ENCODE data around the gene RPL36A.

RPL36A gene

DNA sequence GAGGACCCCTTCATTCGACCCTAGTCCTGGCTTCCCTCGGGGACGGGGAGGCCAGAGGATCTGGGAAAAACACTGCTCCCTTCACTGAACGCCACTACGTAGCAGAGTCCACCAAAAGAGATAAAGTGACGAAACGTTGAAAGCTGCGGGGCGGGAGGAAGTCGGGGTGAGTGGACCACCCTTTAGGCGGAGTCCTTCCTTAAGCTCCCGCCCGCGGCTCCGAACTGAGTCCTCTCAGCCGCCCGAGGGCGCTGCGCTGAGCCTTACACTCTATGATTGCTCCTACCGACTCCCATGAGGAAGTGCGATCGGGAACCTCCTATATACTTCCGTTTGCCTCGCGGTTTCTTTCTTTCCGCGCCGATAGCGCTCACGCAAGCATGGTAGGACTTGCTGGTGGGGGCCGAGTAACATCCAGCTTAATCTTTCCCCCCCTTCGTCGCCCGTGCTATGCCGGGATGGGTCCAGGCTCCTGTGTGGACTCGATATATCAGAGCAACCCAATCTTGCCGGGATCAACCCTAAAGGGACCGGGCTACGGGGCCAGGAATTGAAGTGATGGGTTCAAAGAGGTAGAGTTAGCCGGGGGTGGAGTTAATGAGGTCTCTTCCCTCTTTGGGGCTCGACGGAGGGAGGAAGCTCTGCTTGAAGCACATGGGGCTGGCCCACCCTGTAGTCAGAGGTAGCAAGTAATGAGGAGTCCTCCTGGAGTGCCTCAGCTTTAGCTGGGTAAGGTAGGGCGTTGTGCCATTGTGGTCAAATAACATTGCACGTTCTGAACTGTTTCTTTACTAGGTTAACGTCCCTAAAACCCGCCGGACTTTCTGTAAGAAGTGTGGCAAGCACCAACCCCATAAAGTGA is at the start of gene RPL36A:
TSS of gene RPL36A (plus strand) at position 348 of the 862 bp plus-strand sequence. CDS start at position 381, 33 bp downstream.
- Histone ChIP-seq H3K9ac (ENCODE audit: low read depth, low read length) (peak within 1 kb of the TSS; percentile 100), H3K36me3 (ENCODE audit: insufficient read depth, low read depth, low read length) (peaks cover 45% of the 10 kb centered on the region), H3K27ac (ENCODE audit: low read length) (peak within 1 kb of the TSS; percentile 61), H3K4me3 (ENCODE audit: low read length) (peak within 1 kb of the TSS; percentile 96), H3K27me3 (ENCODE audit: insufficient read depth, low read length) (no peaks in the 10 kb centered on the region), H3K4me1 (ENCODE audit: insufficient read depth, low read length) (no peaks in the 10 kb centered on the region; the same call in 1 of the 2 replicates), H3K9me3 (ENCODE audit: insufficient read depth, low read depth, low read length) (no peaks in the 10 kb centered on the region)

DNA sequence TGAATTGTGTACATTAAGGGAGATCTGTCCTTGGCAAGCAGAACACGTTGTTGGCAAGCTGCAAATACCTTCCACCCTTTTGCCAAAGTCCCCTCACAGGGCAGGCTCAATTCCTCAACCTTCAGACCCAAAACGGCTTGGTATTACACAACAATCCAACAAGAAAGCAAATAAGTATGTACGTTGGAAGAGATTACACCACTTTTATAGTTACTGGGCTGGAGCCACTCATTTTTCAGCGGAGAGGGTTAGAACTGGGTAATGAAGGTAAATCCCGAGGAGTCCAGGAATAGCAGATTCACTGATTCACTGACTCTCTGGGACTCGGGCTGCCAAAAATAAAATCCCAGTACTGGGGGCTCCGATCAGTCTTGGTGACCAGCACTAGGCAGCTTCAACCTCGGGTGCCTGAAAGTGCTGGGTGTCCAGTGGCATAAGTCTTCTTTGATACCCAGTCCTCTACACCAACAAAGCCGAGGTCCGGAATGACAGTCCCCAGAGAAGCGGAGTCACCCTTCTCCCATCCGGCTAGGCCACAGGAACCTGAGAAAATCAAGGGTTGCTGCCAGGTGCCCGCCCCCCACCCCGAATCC is 42.9 kb upstream of the RPL36A start:
- peak overlapping the region; percentile 56 for H3K27ac ChIP-seq (ENCODE audit: low read length)
- H3K9ac ChIP-seq (ENCODE audit: low read depth, low read length), result peak overlapping the region; percentile 92
- H3K4me3 ChIP-seq (ENCODE audit: low read length), result peak overlapping the region; percentile 97
- no peaks in the 10 kb centered on the region for H3K27me3 ChIP-seq (ENCODE audit: insufficient read depth, low read length)
- H3K9me3 ChIP-seq (ENCODE audit: insufficient read depth, low read depth, low read length), result no peaks in the 10 kb centered on the region
- peaks cover 4% of the 10 kb centered on the region; the same call in 1 of the 2 replicates for H3K4me1 ChIP-seq (ENCODE audit: insufficient read depth, low read length)
- peaks cover 20% of the 10 kb centered on the region for H3K36me3 ChIP-seq (ENCODE audit: insufficient read depth, low read depth, low read length)

DNA sequence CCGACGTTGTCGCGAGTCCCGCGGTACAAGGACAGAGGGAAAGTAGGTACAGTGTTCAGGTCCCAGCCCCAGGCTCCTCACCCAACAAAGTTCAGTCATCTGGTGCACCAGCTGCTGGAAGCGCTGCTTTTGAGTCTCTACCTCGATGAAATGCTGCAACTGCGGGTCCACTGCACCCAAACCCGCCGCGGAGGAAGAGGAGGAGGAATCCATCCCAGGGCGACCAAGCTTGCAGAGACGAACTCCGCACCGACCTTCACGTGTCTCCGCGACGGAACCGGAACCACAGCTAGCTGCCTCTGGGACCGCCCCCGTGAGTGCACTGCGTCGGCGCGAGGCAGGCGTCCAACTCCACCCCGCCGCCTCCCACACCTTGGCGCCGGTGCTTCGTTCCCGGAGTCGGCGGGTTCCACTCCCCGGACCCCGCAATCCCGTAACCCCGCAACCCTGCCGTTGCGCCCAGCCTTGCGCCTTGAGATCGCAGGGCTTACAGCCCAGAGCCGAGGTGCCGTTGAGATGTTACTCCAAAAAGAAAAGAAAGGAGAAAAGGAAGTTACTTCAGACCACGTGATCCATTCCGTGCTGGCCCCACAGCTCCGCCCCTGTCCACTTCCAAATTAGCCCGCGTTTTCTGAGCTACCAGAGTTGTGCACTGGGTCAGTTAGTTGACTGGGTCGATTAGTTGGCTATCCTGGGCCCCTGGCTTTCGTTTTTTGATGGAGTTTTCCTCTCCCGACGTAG is 42.2 kb upstream of the RPL36A start, which contains the start of gene TIMM8A:
TSS of gene TIMM8A (minus strand) at position 291 of the 741 bp plus-strand sequence. CDS start at position 213, 78 bp downstream.
- Histone ChIP-seq H3K4me3 (ENCODE audit: low read length) (peak within 1 kb of the TSS; percentile 97), H3K27ac (ENCODE audit: low read length) (peak within 1 kb of the TSS; percentile 91), H3K9ac (ENCODE audit: low read depth, low read length) (peak within 1 kb of the TSS; percentile 92), H3K27me3 (ENCODE audit: insufficient read depth, low read length) (no peaks in the 10 kb centered on the region), H3K4me1 (ENCODE audit: insufficient read depth, low read length) (peaks cover 4% of the 10 kb centered on the region; the same call in 1 of the 2 replicates), H3K9me3 (ENCODE audit: insufficient read depth, low read depth, low read length) (no peaks in the 10 kb centered on the region), H3K36me3 (ENCODE audit: insufficient read depth, low read depth, low read length) (peaks cover 20% of the 10 kb centered on the region)

DNA sequence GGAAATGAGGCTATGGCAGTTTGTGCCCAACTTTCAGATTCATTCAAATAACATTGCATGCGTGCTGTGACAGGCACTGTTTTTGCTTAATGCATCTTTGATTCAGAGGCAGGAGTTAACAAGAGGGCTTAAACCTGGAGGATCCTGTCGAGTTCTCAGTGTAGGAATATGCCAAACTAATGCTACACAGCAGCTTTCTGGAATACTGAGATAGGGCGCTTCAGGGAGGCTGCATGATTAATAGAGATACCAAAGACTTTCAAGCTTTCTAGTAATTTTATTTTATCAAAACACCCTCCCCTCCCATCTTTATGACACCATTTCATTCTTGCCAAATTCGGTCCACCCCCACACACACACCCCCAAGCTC is 41.6 kb upstream of the RPL36A start:
- H3K27ac ChIP-seq (ENCODE audit: low read length), result peak overlapping the region; percentile 91
- H3K9ac ChIP-seq (ENCODE audit: low read depth, low read length), result peak overlapping the region; percentile 92
- H3K27me3 ChIP-seq (ENCODE audit: insufficient read depth, low read length), result no peaks in the 10 kb centered on the region
- H3K9me3 ChIP-seq (ENCODE audit: insufficient read depth, low read depth, low read length), result no peaks in the 10 kb centered on the region
- H3K4me3 ChIP-seq (ENCODE audit: low read length), result peak overlapping the region; percentile 97
- peaks cover 18% of the 10 kb centered on the region for H3K36me3 ChIP-seq (ENCODE audit: insufficient read depth, low read depth, low read length)
- H3K4me1 ChIP-seq (ENCODE audit: insufficient read depth, low read length), result peaks cover 4% of the 10 kb centered on the region; the same call in 1 of the 2 replicates

DNA sequence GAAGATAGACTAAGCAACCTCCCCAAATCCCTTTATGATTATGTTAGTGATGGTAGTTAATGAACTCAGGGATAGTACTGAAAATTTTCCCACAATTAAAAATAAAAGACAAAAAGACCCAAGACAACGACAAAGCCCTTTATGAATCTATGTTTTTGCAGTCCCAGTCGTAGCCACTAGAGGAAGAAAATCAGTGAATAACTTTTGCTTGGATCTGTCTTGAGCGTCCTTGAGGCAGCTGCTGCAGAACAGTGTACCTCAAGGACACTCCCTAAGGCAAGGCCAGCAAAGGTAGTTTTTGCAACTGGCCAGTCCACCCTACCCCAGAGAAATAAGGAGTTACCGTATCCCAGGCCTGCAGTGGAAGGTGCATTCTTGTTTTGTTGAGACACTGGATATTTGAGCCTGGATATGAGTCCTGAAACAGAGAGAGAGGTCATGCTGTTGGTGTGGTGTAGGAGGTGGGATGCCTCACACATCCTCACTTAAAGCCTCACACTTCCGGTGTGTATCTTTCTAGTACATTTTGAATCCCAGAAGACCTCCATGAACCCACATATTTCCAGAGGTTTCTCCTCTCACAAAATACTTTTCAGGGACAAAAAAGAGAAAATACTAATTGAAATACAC is 33.5 kb upstream of the RPL36A start:
- no peaks in the 10 kb centered on the region for H3K36me3 ChIP-seq (ENCODE audit: insufficient read depth, low read depth, low read length)
- no peaks in the 10 kb centered on the region for H3K4me1 ChIP-seq (ENCODE audit: insufficient read depth, low read length)
- no peak overlapping the region for H3K9ac ChIP-seq (ENCODE audit: low read depth, low read length)
- H3K27ac ChIP-seq (ENCODE audit: low read length), result no peak overlapping the region
- H3K9me3 ChIP-seq (ENCODE audit: insufficient read depth, low read depth, low read length), result no peaks in the 10 kb centered on the region
- H3K4me3 ChIP-seq (ENCODE audit: low read length), result no peak overlapping the region
- H3K27me3 ChIP-seq (ENCODE audit: insufficient read depth, low read length), result no peaks in the 10 kb centered on the region

DNA sequence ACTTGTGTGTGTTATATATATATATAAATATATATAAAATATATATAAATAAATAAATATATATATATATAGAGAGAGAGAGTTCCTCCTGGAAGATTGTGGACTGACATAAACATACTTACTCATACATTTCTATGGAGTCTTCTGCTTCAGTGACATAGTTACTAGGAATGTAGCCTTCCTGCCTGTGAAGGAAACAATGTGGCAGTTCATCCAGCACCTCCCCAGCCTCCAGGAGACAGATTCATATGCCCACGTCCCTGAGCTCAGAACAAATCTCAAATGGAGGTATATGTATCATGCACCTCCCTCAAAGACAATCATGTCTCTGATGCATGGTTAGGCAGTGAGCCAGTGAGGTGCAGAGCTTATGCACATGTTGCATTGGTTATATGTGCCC is 30.8 kb upstream of the RPL36A start:
- no peak overlapping the region for H3K27ac ChIP-seq (ENCODE audit: low read length)
- no peaks in the 10 kb centered on the region for H3K9me3 ChIP-seq (ENCODE audit: insufficient read depth, low read depth, low read length)
- no peaks in the 10 kb centered on the region for H3K36me3 ChIP-seq (ENCODE audit: insufficient read depth, low read depth, low read length)
- no peak overlapping the region for H3K4me3 ChIP-seq (ENCODE audit: low read length)
- no peaks in the 10 kb centered on the region for H3K4me1 ChIP-seq (ENCODE audit: insufficient read depth, low read length)
- H3K9ac ChIP-seq (ENCODE audit: low read depth, low read length), result no peak overlapping the region
- H3K27me3 ChIP-seq (ENCODE audit: insufficient read depth, low read length), result no peaks in the 10 kb centered on the region

DNA sequence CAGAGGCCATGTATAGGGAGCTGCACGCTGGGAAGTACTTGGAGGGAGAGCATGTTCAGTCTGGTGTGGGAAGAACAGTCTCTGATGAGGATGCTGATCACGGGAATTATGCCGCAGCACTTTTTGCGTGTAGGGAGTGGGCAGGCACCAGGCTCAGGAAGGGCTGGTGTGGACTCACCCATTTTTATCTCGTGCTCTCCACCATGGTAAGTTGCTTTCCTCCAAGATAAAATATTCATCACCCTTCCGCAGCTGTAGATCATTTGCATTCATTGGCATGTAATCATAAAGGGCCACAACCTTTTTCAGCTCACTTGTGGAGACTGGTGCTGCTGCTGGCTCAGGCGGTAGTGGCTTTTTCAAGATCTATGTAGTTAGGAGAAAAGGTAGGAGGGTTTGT is 30.4 kb upstream of the RPL36A start:
- H3K9ac ChIP-seq (ENCODE audit: low read depth, low read length), result no peak overlapping the region
- no peak overlapping the region for H3K4me3 ChIP-seq (ENCODE audit: low read length)
- H3K27me3 ChIP-seq (ENCODE audit: insufficient read depth, low read length), result no peaks in the 10 kb centered on the region
- H3K36me3 ChIP-seq (ENCODE audit: insufficient read depth, low read depth, low read length), result no peaks in the 10 kb centered on the region
- no peak overlapping the region for H3K27ac ChIP-seq (ENCODE audit: low read length)
- no peaks in the 10 kb centered on the region for H3K9me3 ChIP-seq (ENCODE audit: insufficient read depth, low read depth, low read length)
- H3K4me1 ChIP-seq (ENCODE audit: insufficient read depth, low read length), result no peaks in the 10 kb centered on the region

DNA sequence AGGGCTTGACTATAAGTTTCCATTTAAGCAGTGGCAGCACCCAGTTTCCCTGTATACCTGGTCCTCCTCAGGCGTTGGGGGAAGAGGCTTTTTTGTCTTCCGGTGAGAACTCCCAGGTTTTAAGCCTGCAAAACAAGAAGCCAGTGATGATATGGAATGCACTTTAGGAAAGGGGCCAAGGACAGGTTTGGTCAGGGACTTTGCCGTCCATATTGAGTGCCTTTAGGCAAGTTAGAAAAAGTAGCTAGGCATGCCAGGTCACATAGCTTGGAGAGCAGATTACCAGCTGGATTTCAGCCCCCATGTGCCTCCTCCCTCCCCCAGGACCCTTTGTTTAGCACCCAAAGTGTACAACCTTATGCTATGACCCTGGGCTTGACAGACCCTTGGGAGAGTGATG is 28.7 kb upstream of the RPL36A start:
- Histone ChIP-seq H3K4me3 (ENCODE audit: low read length) (no peak overlapping the region), H3K27me3 (ENCODE audit: insufficient read depth, low read length) (no peaks in the 10 kb centered on the region), H3K4me1 (ENCODE audit: insufficient read depth, low read length) (no peaks in the 10 kb centered on the region), H3K9ac (ENCODE audit: low read depth, low read length) (no peak overlapping the region), H3K9me3 (ENCODE audit: insufficient read depth, low read depth, low read length) (no peaks in the 10 kb centered on the region), H3K27ac (ENCODE audit: low read length) (no peak overlapping the region), H3K36me3 (ENCODE audit: insufficient read depth, low read depth, low read length) (no peaks in the 10 kb centered on the region)

DNA sequence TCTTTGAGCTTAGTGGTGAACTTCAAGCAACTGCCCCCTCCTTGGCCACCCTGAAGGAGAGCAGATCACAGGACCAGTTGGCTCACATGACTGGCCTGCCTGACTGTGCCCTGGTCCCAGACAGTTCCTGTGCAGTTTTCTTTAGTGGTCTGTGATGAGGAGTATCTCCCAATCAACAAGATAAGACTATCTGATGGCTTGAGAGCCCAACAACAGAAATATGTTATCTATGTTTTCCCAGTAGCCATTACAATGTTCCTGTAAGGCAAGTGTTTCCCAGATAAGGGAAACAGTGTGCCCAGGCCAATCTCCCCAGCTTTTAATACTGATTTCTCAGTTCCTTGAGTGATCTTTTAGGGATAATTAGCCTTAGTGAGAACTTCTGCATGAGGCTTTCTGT is 28.1 kb upstream of the RPL36A start:
- Histone ChIP-seq H3K9me3 (ENCODE audit: insufficient read depth, low read depth, low read length) (no peaks in the 10 kb centered on the region), H3K27ac (ENCODE audit: low read length) (no peak overlapping the region), H3K4me3 (ENCODE audit: low read length) (no peak overlapping the region), H3K9ac (ENCODE audit: low read depth, low read length) (no peak overlapping the region), H3K36me3 (ENCODE audit: insufficient read depth, low read depth, low read length) (no peaks in the 10 kb centered on the region), H3K27me3 (ENCODE audit: insufficient read depth, low read length) (no peaks in the 10 kb centered on the region), H3K4me1 (ENCODE audit: insufficient read depth, low read length) (no peaks in the 10 kb centered on the region)

DNA sequence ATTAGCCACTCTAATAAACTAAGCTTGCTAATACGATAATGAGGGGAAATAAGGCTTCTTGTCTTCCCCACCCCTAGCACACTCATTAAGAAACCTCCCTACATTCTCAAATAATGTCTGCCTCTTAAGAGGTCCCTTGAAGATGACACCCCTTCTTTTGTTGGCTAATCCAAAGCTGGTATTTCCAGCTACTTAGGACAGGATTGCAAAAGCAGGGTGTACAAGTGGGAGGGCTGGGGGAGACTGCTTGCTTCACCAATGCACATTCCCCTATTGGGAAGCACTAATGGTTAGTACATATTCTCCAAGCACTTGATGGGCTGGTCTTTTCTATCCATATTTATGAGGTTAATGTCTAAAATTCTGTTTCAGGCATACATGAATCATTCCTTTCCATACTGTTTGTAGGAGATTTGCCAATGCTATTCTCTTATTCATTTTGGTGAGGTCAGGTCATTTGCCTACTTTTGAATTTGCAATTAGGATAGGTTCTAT is 25.5 kb upstream of the RPL36A start:
- Histone ChIP-seq H3K27ac (ENCODE audit: low read length) (no peak overlapping the region), H3K9me3 (ENCODE audit: insufficient read depth, low read depth, low read length) (no peaks in the 10 kb centered on the region), H3K9ac (ENCODE audit: low read depth, low read length) (no peak overlapping the region), H3K4me3 (ENCODE audit: low read length) (no peak overlapping the region), H3K27me3 (ENCODE audit: insufficient read depth, low read length) (no peaks in the 10 kb centered on the region), H3K4me1 (ENCODE audit: insufficient read depth, low read length) (no peaks in the 10 kb centered on the region), H3K36me3 (ENCODE audit: insufficient read depth, low read depth, low read length) (no peaks in the 10 kb centered on the region)

DNA sequence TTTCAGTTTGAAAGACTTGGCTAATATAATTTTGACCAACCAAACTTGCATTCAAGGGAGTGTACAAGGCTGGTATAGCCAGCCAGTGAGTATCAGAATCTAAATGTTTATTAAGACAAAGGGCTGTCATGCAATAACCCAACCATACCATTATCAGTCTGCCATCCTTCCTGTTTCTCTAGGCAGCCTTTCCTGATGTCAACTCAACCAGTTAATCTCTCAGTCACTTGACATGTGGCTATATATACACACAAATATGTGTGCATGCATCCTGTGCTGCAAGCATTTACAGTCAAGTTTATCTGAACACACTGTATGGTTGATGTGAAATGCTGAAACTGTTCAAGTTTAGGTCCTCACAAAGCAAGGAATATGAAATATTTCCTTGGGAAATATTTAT is 22.0 kb upstream of the RPL36A start:
- Histone ChIP-seq H3K9ac (ENCODE audit: low read depth, low read length) (no peak overlapping the region), H3K27me3 (ENCODE audit: insufficient read depth, low read length) (no peaks in the 10 kb centered on the region), H3K4me1 (ENCODE audit: insufficient read depth, low read length) (no peaks in the 10 kb centered on the region), H3K27ac (ENCODE audit: low read length) (no peak overlapping the region), H3K36me3 (ENCODE audit: insufficient read depth, low read depth, low read length) (no peaks in the 10 kb centered on the region), H3K4me3 (ENCODE audit: low read length) (no peak overlapping the region), H3K9me3 (ENCODE audit: insufficient read depth, low read depth, low read length) (no peaks in the 10 kb centered on the region)
